GOT3 (cell line): ENCODE data around the gene HS3ST6.
"Not testable (repeated sequence)": the region's sequence is repeated elsewhere in the genome, so short reads cannot be mapped to it uniquely, and the experiment has no call there.

Experiments used
- DNase-seq: peaks from one replicate; lab custom pipeline; 2025; ENCODE audit warnings: mixed read lengths; lab: John Stamatoyannopoulos, UW

The HS3ST6 gene

DNA sequence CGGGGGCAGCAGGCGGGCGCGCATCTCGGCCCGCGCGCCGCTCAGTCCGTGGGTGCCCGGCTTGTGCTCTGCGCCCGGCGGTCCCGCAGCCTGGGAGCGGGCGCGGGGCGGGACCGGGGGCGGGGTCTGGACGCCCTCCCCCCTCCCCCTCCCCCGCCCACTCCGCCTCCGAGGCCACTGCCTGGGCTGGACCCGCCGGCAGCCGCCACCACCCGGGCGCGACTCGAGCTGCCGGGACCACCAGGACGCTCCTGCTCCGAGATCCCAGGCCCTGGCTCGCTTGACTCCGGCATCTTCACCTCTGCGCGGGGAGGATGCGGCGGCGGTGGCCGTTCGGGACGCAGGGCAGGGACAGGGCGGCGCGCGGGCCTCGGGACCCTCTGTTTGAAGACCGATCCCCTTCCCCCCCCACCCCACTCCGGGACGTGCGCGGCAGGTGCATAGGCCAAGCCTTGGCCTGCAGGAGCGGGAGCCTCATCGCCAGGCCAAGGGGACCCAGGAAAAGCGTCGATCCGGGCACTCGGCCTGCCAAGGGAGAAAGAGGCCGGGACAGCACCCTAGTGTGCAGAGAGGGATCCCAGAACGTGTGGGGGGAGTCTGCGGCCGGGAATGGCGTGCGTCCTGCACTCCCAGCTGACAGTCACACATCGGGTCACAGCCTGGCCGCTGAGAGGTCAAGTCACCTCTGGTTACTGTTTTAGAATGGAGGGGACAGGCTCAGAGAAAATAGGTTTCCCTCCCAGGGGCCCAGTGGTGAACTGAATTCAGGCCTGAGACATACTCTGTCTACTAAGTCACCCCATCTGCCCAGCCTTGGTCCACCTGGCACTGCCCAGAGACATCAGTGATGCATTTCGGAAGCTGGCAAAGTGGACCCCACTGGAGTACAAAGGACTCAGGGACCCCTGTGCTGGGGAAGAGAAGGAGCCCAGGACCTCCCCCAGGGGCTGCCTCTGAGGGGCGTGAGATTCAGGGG lies at the start of gene HS3ST6:
Gene HS3ST6, minus strand, starts transcription at position 65 of the 976 bp plus-strand sequence. CDS start 92 bp downstream, outside the sequence.
- DNase-seq, result no peak

DNA sequence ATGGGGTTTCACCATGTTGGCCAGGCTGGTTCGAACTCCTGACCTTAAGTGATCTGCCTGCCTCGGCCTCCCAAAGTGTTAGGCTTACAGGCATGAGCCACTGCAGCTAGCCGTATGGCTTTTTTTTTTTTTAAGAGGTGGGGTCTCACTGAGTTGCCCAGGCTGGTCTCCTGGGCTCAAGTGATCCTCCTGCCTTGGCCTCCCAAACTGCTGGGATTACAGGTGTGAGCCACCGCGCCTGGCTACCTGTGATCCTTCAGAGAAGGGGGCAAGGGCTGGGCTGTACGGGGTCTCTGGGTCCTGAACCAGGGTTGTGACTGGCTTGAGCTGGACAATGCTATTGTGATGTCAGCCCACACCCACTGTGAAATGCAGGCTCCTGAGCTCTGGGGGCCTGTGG lies 48.2 kb upstream of the HS3ST6 start, which contains the start of gene RNF151:
Gene RNF151, plus strand, starts transcription at position 397 of the 400 bp plus-strand sequence. CDS start 26 bp downstream, outside the sequence.
- DNase-seq, result no peak

DNA sequence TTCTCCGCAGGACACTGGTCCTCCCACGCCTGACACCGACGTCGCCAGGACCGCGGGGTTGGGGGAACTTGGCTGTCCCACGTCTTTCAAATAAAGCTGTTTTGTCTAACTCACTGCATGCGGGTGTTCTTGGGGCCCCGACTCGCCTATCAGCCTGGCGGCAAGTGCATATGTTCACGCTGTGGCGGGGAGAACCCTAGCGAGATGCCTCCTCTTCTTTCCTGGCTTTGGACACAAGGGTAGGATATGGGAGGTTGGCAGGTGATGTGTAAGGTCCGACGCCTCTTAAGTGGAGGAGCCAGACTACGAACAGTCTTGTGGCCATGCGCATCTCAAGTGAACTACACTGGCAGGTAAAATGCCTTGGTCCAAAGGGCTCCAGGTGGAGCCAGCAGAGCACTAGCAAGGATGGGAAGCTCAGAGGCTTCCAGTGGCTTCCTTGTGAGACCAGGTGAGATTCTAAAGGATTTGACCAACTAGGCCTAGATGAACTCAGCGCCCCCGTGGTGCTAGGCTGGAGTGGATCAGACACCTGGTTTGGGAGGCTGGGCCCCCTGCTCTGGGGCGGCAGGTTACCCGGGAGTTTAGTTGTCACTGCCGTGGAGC lies 47.3 kb upstream of the HS3ST6 start:
- DNase-seq, result no peak

DNA sequence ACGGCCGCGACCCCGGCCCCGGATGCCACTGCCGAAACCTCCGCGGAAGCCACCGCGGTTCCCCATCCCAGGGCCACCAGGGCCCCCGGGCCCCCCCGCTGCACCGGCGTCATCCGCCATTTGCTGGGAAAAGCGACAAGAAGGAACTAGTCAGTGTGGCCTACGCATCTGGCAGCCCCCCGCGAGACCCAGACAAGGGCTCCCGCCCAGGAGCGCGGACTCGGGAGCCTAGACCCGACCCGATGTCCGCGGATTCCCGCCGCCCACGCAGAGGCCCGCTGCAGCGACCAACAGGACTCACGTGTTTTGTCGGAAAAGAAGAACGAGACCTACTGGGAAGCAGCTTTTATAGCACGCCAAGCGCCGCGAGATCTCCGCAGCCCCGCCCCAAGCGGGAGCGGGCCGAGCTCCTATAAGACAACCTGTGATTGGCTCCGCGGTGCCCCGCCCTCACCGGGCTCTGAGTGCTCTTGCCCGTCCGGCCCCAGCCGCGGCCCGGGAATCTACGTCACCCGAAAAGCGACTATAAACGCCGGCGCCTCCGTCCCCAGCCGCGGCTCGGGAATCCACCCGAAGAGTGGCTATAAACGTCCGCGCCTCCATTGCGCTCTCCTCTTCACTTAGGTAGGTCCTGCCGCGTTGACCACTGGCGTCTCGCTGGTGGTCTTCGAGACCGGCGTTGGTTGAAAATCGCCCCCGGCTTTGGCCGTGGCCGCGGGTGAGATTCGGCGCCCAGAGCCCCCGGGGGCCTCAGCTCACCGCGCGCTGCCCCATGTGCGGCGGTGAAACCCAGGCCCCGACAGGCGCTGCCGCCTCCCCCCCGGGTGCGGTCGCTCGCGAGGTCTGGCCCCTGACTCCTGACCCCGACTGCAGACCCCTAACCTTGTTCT lies 46.5 kb upstream of the HS3ST6 start, which contains the start of gene RPS2:
Gene RPS2, minus strand, starts transcription at position 321 of the 890 bp plus-strand sequence. Its CDS starts 201 bp downstream, at position 120.
- peak; percentile 97 for DNase-seq

DNA sequence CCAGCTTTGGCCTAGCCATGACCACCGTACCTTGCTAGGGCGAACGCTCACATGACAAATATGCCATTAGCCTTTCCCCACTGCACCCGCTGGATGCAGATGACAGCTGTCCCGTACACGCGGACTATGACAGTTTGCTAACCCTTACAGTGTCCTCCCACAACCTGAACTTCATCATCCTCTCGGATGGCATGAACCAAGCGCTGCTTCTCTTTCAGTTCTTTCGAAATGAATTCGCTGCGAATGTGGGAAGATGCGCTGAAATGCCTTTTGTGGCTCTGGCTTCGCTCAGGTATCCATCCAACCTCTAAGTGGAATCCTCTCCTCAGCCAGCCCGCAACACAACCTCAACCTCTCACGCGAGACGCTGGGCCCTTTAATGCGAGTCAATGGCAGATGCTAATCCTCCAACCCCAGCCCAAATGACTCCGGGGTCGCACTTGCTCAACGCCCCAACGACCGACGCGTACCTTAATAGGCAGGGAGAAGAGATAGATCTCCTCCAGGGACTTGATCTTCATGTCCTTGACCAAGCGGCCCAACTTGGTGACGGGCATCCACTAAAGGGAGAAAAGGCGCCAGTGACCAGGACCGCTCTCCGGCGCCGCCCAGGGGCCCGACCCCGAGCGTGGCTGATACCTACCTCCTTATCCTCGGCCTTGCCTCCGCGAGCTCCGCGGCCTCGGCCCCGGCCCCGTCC lies 45.7 kb upstream of the HS3ST6 start:
- DNase-seq, result no peak

DNA sequence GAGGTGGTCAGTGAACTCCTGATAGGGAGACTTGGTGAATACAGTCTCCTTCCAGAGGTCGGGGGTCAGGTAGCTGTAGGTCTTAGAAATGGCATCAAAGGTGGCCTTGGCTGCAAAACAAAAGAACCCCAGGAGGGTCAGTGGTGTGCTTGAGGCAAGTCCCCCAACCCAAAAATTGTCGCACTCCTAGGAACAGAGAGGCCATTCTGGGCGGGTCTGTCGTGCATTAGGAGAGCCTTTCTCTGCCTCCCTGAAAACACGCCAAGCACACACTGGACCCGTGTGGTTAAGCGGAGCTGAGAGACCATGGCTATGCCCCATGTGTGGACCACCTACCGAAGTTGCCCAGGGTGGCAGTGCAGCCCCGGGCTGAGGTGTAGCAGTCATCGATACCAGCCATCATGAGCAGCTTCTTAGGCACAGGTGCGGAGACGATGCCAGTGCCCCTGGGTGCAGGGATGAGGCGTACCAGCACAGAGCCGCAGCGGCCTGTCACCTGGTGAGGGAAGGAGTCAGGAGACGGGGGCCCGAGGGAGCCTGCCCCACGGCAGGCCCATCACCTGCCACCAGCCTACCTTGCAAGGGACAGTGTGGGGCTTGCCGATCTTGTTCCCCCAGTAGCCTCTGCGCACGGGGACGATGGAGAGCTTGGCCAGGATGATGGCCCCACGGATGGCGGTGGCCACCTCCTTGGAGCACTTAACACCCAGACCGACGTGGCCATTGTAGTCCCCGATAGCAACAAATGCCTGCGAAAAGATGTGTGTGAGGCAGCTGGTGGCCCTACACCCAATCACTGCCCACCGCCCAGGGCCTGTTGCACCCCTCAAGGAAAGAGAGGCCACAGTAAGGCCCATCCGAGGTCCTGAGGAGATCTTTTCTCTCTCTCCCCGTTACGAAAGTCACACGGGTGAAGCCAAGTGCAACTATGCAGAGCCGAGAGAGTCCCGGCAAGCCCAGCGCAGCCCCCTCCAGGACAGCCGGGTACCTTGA lies 44.2 kb upstream of the HS3ST6 start:
- not testable (repeated sequence) for DNase-seq

DNA sequence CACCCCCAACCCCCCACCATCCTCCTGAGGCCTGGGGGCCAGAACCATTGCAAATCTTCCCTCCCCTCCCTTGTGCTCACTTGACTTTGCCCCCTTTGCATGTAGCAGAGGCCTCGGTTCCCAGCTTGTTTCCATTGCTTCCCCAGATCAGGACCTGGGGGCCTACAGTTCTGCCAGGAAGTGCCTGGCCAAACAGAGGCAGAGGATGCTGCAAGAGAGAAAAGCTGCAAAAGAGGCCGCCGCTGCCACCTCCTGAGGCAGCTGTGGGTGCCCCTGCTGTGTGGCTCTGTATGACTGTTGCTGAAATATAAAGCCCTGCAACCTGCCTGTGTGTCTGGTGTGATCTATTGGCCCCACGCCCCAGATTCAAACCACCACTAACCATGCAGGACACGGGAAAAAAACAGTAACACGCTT lies 43.4 kb upstream of the HS3ST6 start:
- DNase-seq, result no peak

DNA sequence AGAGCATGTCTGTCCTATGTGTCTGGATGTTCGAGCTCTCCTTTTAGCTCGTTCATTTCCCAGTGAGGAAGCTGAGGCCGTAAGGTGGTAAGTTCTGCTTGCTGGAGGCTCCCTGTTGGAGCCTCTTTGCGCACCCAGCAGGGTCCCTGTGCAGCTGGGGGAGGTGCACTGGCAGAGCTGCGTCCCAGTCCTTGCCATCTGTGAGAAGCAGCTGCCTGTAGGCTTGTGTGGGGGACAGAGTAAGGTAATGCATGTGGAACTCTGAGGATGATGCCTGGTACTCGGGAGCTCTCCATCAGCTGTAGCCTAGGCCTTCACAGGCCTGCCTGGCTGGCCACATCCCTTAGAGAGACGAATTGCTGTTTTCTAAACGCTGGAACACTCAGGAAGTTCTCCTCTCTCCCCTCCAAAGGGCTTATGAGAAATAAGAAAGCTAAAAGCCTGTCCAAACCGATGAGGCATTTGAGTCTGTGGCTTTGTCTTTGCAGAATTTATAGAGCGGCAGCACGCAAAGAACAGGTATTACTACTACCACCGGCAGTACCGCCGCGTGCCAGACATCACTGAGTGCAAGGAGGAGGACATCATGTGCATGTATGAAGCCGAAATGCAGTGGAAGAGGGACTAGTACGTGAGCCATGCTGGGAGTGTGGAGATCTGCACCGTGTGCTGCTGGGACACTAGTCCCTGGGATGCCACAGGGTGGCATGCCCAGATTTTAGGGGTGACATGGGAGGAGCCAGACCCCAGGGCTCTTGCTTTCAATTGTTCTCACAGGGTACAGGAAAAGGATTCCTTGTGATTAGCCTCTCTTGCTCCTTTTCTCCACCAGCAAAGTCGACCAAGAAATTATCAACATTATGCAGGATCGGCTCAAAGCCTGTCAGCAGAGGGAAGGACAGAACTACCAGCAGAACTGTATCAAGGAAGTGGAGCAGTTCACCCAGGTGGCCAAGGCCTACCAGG lies 42.7 kb upstream of the HS3ST6 start:
- peak; percentile 20 for DNase-seq

DNA sequence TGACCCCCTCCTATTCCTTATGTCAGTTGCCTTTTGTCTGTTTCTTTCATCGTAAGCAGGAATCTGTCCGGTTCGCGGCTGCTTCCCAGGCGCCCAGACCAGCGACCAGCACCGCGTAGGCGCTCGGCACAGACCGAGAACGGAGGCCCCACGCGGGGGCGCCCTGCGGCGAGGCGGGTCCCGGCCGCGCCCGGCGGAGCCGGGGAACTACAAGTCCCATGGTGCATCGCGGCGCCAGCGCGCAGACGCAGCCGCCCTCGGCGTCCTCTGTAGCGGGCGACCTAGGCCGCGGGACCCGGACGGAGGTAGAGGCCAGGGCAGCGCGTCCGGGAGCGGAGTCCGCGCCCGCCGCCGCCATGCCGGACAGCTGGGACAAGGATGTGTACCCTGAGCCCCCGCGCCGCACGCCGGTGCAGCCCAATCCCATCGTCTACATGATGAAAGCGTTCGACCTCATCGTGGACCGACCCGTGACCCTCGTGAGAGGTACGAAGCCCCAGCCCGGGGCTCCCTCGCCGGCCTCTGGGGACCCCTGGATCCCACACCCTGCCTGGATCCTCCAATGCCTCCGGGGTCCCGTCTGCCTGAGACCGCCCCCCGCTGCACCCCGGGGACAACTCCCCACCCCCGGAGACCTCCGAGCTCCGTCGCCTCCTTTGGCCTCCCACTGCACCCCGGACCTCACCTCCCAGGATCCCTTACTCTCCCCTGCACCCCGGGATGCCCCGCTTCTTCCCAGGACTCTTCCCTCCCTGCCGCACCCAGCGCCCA lies 41.2 kb upstream of the HS3ST6 start, which contains the start of gene NDUFB10:
Gene NDUFB10, plus strand, starts transcription at position 270 of the 771 bp plus-strand sequence. Its CDS starts 87 bp downstream, at position 357.
- DNase-seq, result peak; percentile 82

DNA sequence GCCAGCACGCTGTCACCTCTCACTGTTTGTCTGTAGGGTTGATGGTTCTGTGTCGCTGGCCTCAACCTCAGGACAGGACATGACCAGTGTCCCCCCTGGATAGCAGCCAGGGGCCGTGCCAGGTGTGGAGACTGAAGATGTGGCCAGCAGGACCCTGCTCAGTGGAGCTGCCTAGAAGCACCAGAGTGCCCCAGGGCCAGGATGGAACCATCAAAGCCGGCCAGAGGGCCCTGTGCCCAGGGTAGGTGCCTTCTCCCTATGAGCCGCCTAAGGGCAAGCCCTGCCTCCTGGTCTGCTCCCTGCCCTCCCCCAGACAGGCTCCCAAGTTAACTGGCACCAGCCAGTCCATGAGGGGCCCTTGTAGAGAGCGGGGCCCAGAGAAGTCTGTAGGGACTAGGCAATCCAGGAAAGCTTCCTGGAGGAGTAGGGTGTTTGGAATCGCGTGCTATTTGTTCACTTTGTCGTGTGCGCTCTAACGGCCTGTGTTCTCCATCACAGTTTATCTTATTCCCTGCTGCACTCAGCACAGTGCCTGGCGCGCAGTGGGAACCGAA lies 40.6 kb upstream of the HS3ST6 start:
- DNase-seq, result no peak

DNA sequence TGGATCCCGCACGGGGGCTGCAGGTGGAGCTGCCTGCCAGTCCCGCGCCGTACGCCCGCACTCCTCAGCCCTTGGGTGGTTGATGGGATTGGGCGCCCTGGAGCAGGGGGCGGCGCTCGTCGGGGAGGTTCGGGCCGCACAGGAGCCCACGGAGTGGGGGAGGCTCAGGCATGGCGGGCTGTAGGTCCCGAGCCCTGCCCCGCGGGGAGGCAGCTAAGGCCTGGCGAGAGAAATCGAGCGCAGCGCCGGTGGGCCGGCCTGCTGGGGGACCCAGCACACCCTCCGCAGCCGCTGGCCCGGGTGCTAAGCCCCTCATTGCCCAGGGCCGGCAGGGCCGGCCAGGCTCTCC lies 39.9 kb upstream of the HS3ST6 start:
- DNase-seq, result not testable (repeated sequence)

DNA sequence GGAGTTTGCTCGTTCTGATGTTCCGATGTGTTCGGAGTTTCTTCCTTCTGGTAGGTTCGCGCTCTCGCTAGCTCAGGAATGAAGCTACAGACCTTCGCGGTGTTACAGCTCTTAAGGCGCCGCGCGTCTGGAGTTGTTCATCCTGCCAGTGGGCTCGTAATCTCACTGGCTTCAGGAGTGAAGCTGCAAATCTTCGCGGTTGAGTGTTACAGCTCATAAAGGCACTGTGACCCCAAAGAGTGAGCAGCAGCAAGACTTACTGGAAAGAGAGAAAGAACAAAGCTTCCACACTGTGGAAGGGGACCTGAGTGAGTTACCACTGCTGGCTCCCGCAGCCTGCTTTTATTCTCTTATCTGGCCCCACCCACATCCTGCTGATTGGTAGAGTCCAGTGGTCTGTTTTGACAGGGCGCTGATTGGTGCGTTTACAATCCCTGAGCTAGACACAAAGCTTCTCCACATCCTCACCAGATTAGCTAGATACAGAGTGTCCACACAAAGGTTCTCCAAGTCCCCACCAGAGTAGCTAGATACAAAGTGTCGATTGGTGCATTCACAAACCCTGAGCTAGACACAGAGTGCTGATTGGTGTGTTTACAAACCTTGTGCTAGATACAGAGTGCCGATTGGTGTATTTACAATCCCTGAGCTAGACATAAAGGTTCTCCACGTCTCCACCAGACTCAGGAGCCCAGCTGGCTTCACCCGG lies 39.4 kb upstream of the HS3ST6 start:
- DNase-seq, result not testable (repeated sequence)

DNA sequence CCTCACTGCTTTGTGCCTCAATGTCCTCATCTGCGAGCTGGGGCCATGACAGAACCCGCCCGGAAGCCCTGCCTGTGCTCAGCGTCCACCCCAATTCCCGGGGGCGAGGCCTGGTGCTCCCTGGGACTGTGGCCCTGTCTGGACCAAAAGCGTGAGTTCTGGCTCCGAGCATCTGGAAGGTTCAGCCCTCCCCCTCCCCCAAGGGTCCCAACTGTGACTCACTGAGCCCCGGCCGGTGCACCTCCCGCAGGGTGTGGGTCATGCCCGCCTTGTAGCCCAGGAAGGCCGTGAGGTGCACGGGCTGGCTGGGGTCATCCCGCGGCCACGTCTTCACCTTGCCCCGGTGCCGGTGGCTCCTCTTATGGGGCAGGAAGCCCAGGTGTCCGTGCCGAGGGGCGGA lies 35.5 kb upstream of the HS3ST6 start:
- DNase-seq, result no peak

DNA sequence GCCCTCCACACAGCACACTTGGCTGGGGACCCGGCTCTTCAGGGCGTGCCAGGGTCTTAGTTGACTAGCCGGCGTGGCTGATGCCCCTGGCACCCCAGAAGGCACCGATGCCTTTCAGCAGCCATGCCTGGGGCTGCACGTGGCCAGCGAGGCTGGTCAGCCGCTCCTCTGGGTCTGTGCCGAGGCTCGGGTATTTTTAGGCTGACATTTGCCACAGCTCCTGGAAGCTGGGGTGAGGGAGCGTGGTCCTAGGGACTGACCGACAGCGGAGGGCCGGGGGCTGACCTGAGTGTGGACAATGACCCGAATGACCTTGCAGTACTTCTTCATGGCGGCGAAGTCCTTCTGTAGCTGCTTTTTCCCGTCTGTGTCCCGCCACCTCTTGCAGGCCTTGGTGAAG lies 32.3 kb upstream of the HS3ST6 start:
- DNase-seq, result no peak

DNA sequence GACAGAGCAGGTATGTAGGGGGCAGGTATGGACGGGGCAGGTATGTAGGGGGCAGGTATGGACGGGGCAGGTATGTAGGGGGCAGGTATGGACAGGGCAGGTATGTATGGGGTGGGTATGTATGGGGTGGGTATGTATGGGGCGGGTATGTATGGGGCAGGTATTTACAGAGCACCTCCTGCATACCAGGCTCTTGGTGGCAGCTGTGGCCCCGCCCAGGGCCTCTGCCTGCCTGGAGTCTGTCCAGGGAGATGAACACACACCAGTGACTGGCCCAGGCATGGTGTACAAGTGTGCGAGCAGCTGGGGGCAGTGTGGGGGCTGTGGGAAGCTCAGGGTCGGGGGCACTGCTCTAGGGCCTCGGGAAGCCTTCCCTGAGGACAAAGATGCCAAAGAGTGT lies 31.8 kb upstream of the HS3ST6 start:
- no peak for DNase-seq

DNA sequence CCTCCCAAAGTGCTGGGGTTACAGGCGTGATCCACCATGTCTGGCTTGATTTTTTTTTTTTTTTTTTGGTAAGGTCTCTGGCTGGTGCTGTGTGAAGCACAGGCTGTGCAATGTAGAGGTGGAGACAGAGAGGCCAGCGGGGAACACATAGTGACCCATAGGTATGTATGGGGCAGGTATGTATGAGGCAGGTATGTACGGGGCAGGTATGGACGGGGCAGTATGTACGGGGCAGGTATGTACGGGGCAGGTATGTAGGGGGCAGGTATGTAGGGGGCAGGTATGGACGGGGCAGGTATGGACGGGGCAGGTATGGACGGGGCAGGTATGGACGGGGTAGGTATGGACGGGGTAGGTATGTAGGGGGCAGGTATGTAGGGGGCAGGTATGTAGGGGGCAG lies 31.3 kb upstream of the HS3ST6 start:
- no peak for DNase-seq

DNA sequence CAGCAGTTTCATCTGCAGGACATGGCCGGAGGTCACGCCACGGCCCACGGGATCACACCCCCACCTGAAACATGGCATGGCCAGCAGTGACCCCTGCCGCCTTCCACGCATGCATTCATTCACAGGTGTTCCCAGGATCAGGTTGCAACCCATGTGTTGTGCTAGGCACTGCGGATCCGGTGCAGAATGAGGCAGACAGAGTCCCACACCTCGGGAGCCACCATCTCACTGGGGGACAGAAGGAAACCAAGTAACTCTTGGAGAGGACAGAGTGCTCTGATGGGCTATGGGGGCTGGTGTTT lies 29.1 kb upstream of the HS3ST6 start:
- no peak for DNase-seq
